ENCODE results near the gene ALDH9A1. TPM values are rescaled to one million over a fixed set of nuclear protein-coding genes. Genes with fewer than 3 reads are reported as not detected.
"Not testable (repeated sequence)": the region's sequence is repeated elsewhere in the genome, so short reads cannot be mapped to it uniquely, and the experiment has no call there.

ALDH9A1 gene
- total RNA-seq, 1 experiment from 2014 or later: 62.1 TPM

DNA sequence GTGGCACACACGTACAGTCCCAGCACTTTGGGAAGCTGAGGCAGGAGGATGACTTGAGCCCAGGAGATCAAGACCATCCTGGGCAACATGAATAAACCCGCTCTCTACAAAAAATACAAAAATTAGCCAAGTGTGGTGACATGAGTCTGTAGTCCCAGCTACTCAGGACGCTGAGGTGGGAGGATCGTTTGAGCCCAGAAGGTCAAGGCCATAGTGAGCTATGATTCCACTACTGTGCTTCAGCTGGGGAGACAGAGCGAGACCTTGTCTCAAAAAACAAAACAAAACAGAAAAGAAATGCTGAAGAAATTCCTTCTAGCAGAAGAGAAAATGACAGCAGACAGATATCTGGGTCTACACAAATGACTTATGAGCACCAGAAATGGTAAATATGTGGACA lies 10.3 kb downstream of the ALDH9A1 start:
- no peak for DNase-seq (ENCODE audit: low read depth)

- no peak for DNase-seq (ENCODE audit: low read depth)
Measured at GRCh38 chr1:165686971-165687433, 11.4 kb downstream of the ALDH9A1 start.

DNA sequence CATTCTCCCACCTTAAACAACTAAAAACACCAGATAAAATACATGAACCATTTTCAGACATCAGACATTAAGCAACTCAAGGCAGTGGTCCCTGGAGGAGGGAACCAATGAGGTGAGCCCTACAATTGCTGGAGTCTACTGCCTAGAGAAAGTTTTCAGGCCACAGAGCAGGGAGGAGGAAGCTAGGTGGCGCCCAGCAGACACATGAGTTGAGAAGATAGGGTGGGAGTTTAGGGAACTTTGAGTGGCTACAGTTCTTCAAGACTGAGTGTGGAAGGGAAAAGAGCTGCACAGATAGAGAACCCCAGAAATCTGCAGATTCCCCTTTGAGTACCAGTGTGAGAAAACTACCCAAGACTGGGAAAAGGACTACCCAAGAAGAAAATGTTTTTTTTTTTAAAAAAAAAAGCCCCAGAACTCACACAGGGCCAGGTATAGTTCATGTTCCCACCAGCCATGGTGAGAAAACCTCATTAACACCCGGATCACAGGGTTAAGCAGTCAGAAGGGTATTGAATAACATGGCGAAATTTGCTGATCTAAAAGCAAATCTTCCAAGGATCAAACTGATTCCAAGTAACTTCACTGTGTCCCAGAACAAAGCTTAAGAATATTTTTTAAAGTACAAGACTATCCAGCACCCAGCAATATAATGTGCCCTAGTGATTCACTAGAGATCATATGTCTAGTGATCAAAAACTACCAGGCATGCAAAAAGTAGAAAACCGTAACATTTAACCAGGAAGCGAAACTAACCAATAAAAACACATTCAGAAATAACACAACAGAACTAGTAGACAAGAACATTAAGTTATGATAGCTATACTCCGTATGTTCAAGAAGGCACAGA lies 12.0 kb downstream of the ALDH9A1 start:
- no peak for DNase-seq (ENCODE audit: low read depth)

DNA sequence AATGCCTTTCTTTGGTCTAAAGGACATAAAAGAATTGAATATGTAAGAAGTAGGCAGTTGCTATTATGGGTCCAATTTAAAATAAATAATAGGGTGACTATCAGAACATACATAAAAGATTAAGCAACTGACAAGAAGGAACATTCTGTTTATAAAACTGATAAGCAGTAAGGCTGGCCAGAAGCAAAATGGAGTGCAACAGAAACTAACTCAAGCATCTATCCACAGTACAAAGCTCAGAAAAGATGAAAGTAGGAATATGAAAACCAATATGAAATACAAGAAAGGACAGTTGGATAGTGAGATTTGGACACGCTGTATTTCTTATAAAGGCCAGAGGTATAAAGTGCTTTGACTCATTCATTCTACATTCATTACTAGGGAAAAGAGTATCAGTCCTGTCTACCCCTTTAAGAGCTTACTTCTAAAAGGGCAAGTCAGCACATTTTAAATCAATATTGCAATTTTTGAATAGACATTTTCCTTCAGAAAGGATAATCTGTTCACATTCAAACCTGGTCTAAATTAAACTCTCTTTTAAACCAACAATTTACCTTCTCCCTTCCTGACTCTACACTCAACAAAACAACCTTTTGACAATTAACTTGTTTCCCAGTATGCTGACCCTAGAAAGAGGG lies 14.4 kb downstream of the ALDH9A1 start:
- no peak for DNase-seq (ENCODE audit: low read depth)

- DNase-seq (ENCODE audit: low read depth): not testable (repeated sequence)
Measured at GRCh38 chr1:165680773-165681172, 17.6 kb downstream of the ALDH9A1 start.

DNA sequence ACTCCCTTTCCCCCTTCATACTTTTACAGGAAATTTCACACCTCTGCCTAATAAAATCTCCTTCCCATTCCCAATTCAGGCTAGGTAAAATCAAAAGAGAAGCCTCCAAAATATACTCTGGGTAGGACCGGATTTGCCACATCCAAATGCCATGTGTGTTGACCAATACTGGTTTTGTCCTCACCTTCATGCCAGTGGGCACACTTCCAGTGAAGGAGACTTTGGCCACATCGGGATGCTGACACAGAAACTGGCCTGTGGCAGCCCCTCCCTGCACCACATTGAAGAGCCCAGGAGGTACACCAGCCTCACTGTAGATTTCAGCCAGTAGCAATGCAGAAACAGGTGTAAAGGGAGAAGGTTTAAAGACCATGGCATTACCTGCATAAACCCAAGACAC lies 18.1 kb downstream of the ALDH9A1 start:
- no peak for DNase-seq (ENCODE audit: low read depth)

GRCh38 chr1:165679282-165680036 lies 18.9 kb downstream of the ALDH9A1 start:
- no peak for DNase-seq (ENCODE audit: low read depth)

DNA sequence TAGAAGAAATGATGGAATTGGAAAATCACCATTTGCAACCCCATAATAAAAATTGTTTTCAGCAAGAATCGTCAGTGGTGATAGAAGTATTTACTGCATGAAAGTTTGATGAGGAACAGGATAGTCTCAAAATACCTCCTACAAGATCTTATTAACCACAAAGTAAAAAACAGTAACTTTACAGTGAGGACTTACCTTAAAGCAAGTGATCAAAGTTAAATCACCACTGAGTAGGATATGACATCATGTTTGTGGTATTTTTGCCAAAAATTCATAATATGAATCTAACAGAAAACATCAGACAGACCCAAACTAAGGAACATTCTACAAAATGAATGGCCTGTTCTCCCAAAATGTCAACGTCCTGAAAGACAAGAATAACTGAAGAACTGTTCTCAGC lies 19.9 kb downstream of the ALDH9A1 start:
- peak; percentile 33 for DNase-seq (ENCODE audit: low read depth)

- no peak for DNase-seq (ENCODE audit: low read depth)
Measured at GRCh38 chr1:165675794-165676193, 22.6 kb downstream of the ALDH9A1 start.

DNA sequence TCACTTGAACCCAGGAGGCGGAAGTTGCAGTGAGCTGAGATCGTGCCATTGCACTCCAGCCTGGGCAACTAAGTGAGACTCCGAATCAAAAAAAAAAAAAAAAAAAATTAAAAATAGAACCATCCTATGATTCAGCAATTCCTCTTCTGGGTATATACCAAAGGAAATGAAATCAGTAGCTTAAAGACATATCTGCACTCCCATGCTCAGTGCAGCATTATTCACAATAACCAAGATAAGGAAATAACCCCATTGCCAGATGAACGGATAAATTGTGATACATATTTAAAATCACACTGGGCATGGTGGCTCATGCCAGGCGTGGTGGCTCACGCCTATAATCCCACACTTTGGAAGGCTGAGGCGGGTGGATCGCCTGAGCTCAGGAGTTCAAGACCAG lies 23.8 kb downstream of the ALDH9A1 start:
- DNase-seq (ENCODE audit: low read depth): no peak

DNA sequence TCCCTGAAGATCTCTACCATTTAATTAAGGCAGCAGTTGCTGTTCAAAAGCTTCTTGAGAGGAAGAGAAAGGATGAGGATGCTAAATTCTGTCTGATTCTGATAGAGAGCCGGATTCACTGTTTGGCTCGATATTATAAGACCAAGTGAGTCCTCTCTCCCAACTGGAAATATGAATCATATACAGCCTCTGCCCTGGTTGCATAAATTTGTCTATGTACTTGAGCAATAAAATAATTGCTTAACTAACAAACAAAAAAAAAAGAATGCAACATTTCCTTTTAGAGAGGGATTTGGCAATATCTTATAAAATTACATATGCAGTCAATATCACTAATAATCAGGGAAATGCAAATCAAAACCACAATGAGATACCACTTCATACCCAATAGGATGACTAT lies 26.8 kb downstream of the ALDH9A1 start:
- no peak for DNase-seq (ENCODE audit: low read depth)

DNA sequence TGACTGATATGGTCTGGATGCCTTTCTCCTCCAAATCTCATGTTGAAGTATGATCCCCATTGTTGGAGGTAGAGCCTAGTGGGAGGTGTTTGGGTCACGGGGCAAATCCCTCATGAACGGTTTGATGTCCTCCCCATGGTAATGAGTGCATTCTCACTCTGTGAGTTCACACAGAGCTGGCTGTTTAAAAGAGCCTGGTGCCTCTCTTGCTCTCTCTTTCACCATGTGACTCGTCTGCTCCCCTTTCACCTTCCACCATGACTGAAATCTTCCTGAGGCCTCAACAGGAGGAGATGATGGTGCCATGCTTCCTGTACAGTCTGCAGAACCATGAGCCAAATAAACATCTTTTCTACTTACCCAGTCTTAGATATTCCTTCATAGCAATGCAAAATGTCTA lies 30.2 kb downstream of the ALDH9A1 start:
- DNase-seq (ENCODE audit: low read depth): no peak

GRCh38 chr1:165666152-165666825 lies 32.1 kb downstream of the ALDH9A1 start:
- DNase-seq (ENCODE audit: low read depth): no peak

DNA sequence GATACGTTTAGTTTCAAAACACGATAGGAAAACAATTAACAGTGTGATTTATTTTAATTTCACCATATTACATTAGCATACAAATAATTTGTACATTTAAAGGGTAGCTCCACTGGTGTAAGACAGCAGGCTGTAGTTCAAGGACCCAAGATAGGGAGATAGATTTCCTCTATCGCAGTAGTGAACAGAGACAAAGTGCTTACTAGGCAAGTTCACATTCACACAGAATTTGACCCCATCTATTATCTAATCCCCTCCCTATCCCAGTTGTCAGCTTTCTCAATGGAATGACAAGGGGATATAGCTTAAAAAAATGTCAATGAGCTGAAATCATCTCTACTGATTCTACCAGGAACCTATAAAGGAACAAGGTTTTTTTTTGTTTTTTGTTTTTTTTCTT lies 36.2 kb downstream of the ALDH9A1 start:
- no peak for DNase-seq (ENCODE audit: low read depth)

DNA sequence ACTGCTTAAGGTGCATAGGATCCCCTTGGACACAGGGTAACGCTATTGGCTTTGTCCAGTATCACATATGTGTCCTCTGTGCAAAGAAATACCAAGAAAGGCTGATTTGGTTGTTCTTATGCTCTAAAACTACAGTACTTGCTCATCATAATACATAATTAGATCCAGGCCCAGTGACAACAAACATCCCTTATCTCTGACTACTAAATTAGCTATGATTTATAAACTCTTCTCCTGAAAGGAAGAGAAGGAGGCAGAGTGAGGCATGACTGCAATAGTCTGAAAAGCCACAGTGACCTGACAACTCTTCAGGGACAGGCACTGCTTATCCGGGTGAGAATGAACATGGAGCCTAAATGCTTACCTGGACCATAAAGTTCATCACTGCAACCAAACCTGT lies 36.7 kb downstream of the ALDH9A1 start:
- DNase-seq (ENCODE audit: low read depth): no peak

- DNase-seq (ENCODE audit: low read depth): no peak
Measured at GRCh38 chr1:165659581-165659895, 38.8 kb downstream of the ALDH9A1 start.

DNA sequence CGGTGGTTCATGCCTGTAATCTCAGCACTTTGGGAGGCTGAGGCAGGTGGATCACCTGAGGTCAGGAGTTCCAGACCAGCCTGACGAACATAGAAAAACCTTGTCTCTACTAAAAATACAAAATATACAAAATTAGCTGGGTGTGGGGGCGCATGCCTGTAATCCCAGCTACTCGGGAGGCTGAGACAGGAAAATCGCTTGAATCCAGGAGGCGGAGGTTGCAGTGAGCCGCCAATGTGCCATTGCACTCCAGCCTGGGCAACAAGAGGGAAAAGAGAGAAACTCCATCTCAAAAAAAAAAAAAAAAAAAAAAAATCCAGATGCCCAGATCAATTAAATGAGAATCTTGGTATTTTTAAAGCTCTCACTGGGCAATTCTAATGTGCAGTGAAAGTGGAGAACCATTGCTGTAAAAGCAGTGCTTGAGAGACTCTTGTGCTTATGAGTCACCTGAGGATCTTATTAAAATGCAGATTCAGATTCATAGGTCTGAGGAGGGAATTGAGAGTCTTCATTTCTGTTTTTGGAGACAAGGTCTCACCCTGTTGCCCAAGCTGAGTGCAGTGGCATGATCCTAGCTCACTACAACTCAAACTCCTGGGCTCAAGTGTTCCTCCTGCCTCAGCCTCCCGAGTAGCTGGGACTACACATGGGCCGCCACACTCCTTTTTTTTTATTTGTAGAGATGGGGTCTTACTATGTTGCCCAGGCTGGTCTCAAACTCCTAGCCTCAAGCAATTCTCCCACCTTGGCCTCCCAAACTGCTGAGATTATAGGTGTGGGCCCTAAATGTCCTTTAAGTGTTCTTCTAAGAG lies 39.4 kb downstream of the ALDH9A1 start:
- not testable (repeated sequence) for DNase-seq (ENCODE audit: low read depth)

DNA sequence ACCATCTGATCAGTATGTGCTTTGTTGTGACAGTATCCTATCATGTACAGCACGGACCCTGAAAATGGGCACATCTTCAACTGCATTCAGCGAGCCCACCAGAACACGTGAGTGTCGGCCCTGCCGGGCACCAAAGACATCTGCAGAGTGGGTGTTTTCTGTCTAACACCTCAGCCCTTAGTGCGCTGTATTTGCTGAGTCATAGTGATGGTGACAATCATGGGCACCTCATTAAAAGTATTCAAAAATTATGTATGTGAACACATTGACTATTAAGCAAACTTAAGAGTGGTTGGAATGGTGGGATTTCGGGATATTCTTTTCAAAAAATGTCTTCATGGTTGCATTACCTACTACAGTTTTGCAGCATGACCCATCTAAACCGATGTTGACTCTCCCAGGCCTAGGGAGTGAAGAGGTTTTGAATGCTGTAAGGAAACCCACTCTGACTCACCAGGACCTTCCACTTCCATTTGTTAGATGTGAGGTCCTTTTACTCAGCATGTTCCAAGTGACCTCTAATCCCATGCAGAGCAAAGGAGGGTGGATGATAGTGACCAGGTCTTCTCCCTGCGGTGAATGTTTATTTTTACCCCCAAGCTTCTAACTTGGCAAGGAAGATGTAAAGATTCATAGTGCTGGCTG lies 47.3 kb downstream of the ALDH9A1 start:
- peak; percentile 62 for DNase-seq (ENCODE audit: low read depth)

DNA sequence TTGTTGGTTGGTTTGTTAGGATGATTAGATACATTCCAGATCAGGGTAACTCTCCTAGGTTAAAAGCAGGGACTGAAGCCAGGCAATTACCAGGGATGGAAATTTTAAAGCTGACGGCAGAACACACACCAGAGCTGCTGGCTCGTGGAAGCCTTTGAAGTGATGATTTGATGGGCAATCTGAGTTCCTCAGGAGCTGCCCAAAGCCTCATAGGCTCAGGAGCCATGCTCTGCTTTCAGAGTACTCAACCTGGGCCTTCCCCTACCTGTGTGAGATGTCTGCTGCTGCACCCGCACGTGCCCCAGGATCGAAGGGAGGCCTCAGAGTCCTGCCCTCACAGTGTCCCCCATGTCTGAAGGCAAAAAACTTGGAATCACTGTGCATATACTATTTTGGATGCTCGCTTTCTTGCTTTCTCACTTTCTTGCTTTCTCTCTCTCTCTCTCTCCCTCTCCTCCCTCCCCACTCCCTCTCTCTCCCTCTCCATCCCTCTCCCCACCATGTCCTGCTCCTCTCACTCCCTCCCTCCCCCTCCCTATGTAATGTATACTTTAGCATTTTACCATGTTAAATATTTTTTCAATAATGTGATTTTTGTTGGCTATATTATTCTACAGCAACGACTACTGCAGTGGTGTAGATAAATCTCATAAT lies 49.3 kb downstream of the ALDH9A1 start:
- no peak for DNase-seq (ENCODE audit: low read depth)

DNA sequence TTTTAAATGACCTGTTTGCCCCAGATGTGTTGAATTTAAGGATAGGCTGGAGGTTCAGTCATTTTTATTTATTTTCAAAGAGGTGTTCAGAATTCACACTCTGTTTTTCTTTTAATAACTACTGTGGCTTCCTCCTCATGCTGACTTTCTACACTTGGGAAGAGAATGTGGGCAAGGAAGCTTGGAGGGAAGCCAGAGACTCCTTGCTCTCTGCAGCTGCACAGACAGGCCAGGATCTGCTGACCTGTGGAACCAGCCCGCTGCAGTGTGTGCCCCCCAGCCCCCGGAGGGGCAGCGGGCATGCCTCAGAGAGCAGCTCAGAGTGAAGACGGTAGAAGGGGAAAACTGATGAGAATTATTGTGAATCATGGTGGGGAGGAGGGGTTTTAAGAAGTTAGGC lies 50.4 kb downstream of the ALDH9A1 start:
- DNase-seq (ENCODE audit: low read depth): no peak

All from HT1080 (cell line).